Type B pancreatic cell (in vitro differentiated cells): ENCODE results near the gene SCP2. TPM values are rescaled to one million over a fixed set of nuclear protein-coding genes. Genes with fewer than 3 reads are reported as not detected.

Source experiments
- DNase-seq: peaks from one replicate; pipeline ENCODE4 v3.0.0; 2021; ENCODE audit warnings: mixed read lengths; ENCODE audit not compliant: unreplicated experiment; ENCODE audit errors: extremely low spot score
- H3K27ac Mint-ChIP-seq: 2 replicates; pipeline ENCODE4 v1.8.0; 2021; ENCODE audit warnings: mild to moderate bottlenecking, mixed read lengths
- H3K27me3 Mint-ChIP-seq: 2 replicates; pipeline ENCODE4 v1.8.0; 2021; ENCODE audit warnings: mixed read lengths
- H3K36me3 Mint-ChIP-seq: 2 replicates; pipeline ENCODE4 v1.8.0; 2021; ENCODE audit warnings: mixed read lengths
- H3K4me1 Mint-ChIP-seq: one replicate; pipeline ENCODE4 v1.8.0; 2021; ENCODE audit warnings: mixed read lengths; ENCODE audit not compliant: unreplicated experiment
- H3K4me3 Mint-ChIP-seq: 2 replicates; pipeline ENCODE4 v1.8.0; 2021; ENCODE audit warnings: mild to moderate bottlenecking, mixed read lengths
- H3K9me3 Mint-ChIP-seq: 2 replicates; pipeline ENCODE4 v1.8.0; 2021; ENCODE audit warnings: mixed read lengths
- CTCF ChIP-seq: fragments of 200-600 bp; sonication (generic); conservative IDR thresholded peaks from 2 replicates; pipeline ENCODE4 v1.5.0; 2021; ENCODE audit warnings: antibody characterized with exemption, mild to moderate bottlenecking
- total RNA-seq: library from RNA; stranded (reverse); gene quantifications from 2 replicates; pipeline ENCODE4 v1.2.1, GENCODE V29; 2021; ENCODE audit warnings: low replicate concordance

Gene SCP2
- total RNA-seq, 1 donor from 2014 or later: 108 TPM

GRCh38 chr1:53022179-53022578 lies 95.1 kb downstream of the SCP2 start:
- H3K4me3 Mint-ChIP-seq: no peak overlapping the region
- H3K27ac Mint-ChIP-seq: no peak overlapping the region
- H3K27me3 Mint-ChIP-seq: no peaks in the 10 kb centered on the region
- H3K36me3 Mint-ChIP-seq: peaks cover 3% of the 10 kb centered on the region
- H3K4me1 Mint-ChIP-seq: peaks cover 5% of the 10 kb centered on the region
- no peaks in the 10 kb centered on the region for H3K9me3 Mint-ChIP-seq
- TF ChIP-seq CTCF: peak; percentile 53
- no peak for DNase-seq

- peaks cover 5% of the 10 kb centered on the region for H3K4me1 Mint-ChIP-seq
- H3K27me3 Mint-ChIP-seq: no peaks in the 10 kb centered on the region
- H3K27ac Mint-ChIP-seq: no peak overlapping the region
- DNase-seq: no peak
- TF ChIP-seq CTCF: no peak
- H3K9me3 Mint-ChIP-seq: no peaks in the 10 kb centered on the region
- no peak overlapping the region for H3K4me3 Mint-ChIP-seq
- peaks cover 3% of the 10 kb centered on the region for H3K36me3 Mint-ChIP-seq
Measured at GRCh38 chr1:53023546-53023945, 96.5 kb downstream of the SCP2 start.

- no peak for DNase-seq
- no peak overlapping the region for H3K27ac Mint-ChIP-seq
- peaks cover 5% of the 10 kb centered on the region for H3K4me1 Mint-ChIP-seq
- no peak for TF ChIP-seq CTCF
- no peak overlapping the region for H3K4me3 Mint-ChIP-seq
- H3K9me3 Mint-ChIP-seq: no peaks in the 10 kb centered on the region
- no peaks in the 10 kb centered on the region for H3K36me3 Mint-ChIP-seq
- H3K27me3 Mint-ChIP-seq: no peaks in the 10 kb centered on the region
Measured at GRCh38 chr1:53024117-53024516, 97.0 kb downstream of the SCP2 start.

GRCh38 chr1:53025034-53025768 lies 98.1 kb downstream of the SCP2 start:
- H3K4me1 Mint-ChIP-seq: peaks cover 5% of the 10 kb centered on the region
- no peak overlapping the region for H3K4me3 Mint-ChIP-seq
- no peaks in the 10 kb centered on the region for H3K36me3 Mint-ChIP-seq
- no peak for TF ChIP-seq CTCF
- no peak overlapping the region for H3K27ac Mint-ChIP-seq
- DNase-seq: no peak
- no peaks in the 10 kb centered on the region for H3K9me3 Mint-ChIP-seq
- H3K27me3 Mint-ChIP-seq: no peaks in the 10 kb centered on the region

- Mint-ChIP-seq H3K4me1 (peaks cover 5% of the 10 kb centered on the region), H3K9me3 (no peaks in the 10 kb centered on the region), H3K27me3 (no peaks in the 10 kb centered on the region), H3K4me3 (no peak overlapping the region), H3K36me3 (no peaks in the 10 kb centered on the region), H3K27ac (no peak overlapping the region)
- DNase-seq: no peak
- TF ChIP-seq CTCF: no peak
Measured at GRCh38 chr1:53025769-53026112, 98.7 kb downstream of the SCP2 start.
